K562 (cell line): Measurements from ENCODE around the gene ZMIZ1. TPM values are rescaled to one million over a fixed set of nuclear protein-coding genes. Genes with fewer than 3 reads are reported as not detected.

ENCODE experiments used
- CBX5 ChIP-seq: IDR thresholded peaks from 2 replicates; pipeline ENCODE4 v1.6.1; 2014; ENCODE audit warnings: low read depth, borderline replicate concordance
- DPF2 ChIP-seq: fragments of 450-650 bp; IDR thresholded peaks from 2 replicates; pipeline ENCODE4 v1.6.1; 2016
- ELF2 ChIP-seq: fragments of 250-450 bp; sonication (Bioruptor Pico); IDR thresholded peaks from 2 replicates; pipeline ENCODE4 v1.5.0; 2021; ENCODE audit warnings: mild to moderate bottlenecking
- ERF ChIP-seq: fragments of 450-650 bp; formaldehyde crosslinking; IDR thresholded peaks from 2 replicates; pipeline ENCODE4 v1.4.0; 2020; ENCODE audit warnings: mild to moderate bottlenecking, mixed read lengths
- FOXA1 ChIP-seq: fragments of 450-650 bp; IDR thresholded peaks from 2 replicates; pipeline ENCODE4 v1.6.1; 2016; ENCODE audit warnings: mild to moderate bottlenecking, borderline replicate concordance
- POLR2H ChIP-seq: IDR thresholded peaks from 2 replicates; pipeline ENCODE4 v1.6.1; 2016; ENCODE audit warnings: missing genetic modification characterization, low read depth, mild to moderate bottlenecking, control low read depth, missing compliant biosample characterization, moderate library complexity
- RFX7 ChIP-seq: fragments of 250-450 bp; sonication (Bioruptor Pico); IDR thresholded peaks from 2 replicates; pipeline ENCODE4 v1.5.1; 2021; ENCODE audit warnings: mild to moderate bottlenecking
- TEAD2 ChIP-seq: fragments of 450-650 bp; IDR thresholded peaks from 2 replicates; pipeline ENCODE4 v1.6.1; 2016; ENCODE audit warnings: missing genetic modification characterization, control low read depth, missing compliant biosample characterization
- polyA plus RNA-seq, 8 experiments: library from polyadenylated mRNA; depleted of rRNA in 4 of 8; stranded (reverse) in 5 of 8; unstranded in 3 of 8; fragments of >200 nt; fragmentation: Nextera tagmentation in 2 of 8; fragmentation: Illumina TruSeq in 1 of 8; extraction: Ambion mirVana in 2 of 8; extraction: Trizol in 1 of 8; gene quantifications; 2 replicates each; pipeline versions ENCODE4 v1.2.1 to v1.2.3, GENCODE V29; 2011 to 2014; ENCODE audit warnings: inconsistent platforms in 1 of 8, missing spikeins in 1 of 8
- total RNA-seq, 7 experiments: library from RNA; depleted of rRNA in 6 of 7; stranded (reverse); fragments of >200 nt in 6 of 7; fragmentation: Illumina TruSeq in 2 of 7; extraction: Trizol in 2 of 7; gene quantifications; 2 replicates each; pipeline versions ENCODE4 v1.2.1 to v1.2.3, GENCODE V29; 2011 to 2021; ENCODE audit warnings: low replicate concordance in 1 of 7
- TF ChIP-seq, protein P1 (sequence below), 2 experiments: fragments of 450-650 bp; formaldehyde crosslinking in 1 of 2; IDR thresholded peaks; 2 replicates each; pipeline versions ENCODE4 v1.4.0 to v1.6.1; 2014 to 2020; ENCODE audit warnings: mild to moderate bottlenecking in 2 of 2, borderline replicate concordance in 1 of 2, low read depth in 1 of 2
- TF ChIP-seq, protein P2 (sequence below): fragments of 250-450 bp; sonication (Bioruptor Pico); IDR thresholded peaks from 2 replicates; pipeline ENCODE4 v1.5.1; 2021; ENCODE audit warnings: mild to moderate bottlenecking
- TF ChIP-seq, protein P3 (sequence below): sonication (generic); formaldehyde crosslinking; IDR thresholded peaks from 2 replicates; pipeline ENCODE4 v1.8.0; 2023; ENCODE audit warnings: mild to moderate bottlenecking, missing genetic modification reagents
- TF ChIP-seq, protein P4 (sequence below): sonication (generic); formaldehyde crosslinking; IDR thresholded peaks from 2 replicates; pipeline ENCODE4 v1.8.0; 2022; ENCODE audit warnings: mild to moderate bottlenecking, missing genetic modification reagents

ZMIZ1 gene
- total and polyA plus RNA-seq, 9 of the 15 experiments (the other 6 are each of a cell fraction or from before 2014, with no cell fraction given): 1.0 to 37.3 (median 4.3) TPM

DNA sequence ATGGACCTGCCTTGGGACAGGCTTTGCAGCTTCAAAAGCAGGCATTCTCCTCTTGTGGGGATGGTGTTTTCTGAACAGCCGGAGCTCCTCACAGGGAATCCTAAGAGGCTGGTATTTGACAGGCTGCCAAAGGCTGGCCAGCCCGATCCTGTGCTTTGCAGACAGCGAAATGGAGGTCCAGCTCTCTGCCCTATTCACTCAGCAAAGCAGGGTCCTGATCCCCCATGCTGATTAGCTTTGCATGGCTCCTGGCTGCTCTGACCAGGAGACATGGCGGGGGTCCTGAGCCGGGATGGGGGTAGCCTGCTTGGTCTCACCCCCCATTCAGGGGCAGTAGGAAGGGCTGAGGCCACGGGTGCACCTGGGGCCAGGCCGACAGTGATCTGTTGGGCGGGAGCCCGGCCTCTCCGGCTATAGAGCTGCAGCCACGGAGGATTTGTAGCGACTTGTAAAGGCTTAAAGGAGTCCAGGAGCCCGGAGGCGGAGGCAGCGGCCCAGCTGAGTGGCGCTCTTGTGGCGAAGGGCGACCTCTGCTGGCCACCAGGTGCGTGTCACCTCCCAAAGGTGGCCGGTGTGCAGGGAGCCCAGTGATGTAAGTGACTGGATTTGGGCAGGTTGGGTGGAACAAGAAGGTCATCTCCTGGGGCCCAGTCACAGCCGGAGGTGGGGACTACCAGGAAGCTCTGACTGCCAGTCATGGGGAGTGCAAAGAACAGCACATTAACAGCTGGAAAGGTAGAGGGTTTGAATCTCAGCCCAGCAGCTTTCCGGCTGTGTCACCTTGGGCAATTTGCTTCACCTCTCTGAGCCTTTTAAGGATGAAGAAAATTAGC lies 126.5 kb downstream of the ZMIZ1 start (continued):
- TF ChIP-seq, protein P1, sequence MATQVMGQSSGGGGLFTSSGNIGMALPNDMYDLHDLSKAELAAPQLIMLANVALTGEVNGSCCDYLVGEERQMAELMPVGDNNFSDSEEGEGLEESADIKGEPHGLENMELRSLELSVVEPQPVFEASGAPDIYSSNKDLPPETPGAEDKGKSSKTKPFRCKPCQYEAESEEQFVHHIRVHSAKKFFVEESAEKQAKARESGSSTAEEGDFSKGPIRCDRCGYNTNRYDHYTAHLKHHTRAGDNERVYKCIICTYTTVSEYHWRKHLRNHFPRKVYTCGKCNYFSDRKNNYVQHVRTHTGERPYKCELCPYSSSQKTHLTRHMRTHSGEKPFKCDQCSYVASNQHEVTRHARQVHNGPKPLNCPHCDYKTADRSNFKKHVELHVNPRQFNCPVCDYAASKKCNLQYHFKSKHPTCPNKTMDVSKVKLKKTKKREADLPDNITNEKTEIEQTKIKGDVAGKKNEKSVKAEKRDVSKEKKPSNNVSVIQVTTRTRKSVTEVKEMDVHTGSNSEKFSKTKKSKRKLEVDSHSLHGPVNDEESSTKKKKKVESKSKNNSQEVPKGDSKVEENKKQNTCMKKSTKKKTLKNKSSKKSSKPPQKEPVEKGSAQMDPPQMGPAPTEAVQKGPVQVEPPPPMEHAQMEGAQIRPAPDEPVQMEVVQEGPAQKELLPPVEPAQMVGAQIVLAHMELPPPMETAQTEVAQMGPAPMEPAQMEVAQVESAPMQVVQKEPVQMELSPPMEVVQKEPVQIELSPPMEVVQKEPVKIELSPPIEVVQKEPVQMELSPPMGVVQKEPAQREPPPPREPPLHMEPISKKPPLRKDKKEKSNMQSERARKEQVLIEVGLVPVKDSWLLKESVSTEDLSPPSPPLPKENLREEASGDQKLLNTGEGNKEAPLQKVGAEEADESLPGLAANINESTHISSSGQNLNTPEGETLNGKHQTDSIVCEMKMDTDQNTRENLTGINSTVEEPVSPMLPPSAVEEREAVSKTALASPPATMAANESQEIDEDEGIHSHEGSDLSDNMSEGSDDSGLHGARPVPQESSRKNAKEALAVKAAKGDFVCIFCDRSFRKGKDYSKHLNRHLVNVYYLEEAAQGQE (IDR thresholded peaks at IDR 0.05; ENCODE audit: borderline replicate concordance): peak; percentile 95
- TF ChIP-seq, protein P1 (CRISPR knock-in tag; IDR thresholded peaks at IDR 0.05; ENCODE audit: low read depth): no peak
- TF ChIP-seq FOXA1 (no peak), RFX7 (CRISPR knock-in tag) (no peak), POLR2H (tag) (no peak), TEAD2 (no peak), ELF2 (CRISPR knock-in tag) (peak; percentile 44; the same call in 1 of the 2 replicates), DPF2 (0 out of 2 replicates have a peak, but pooled peaks have one; percentile 20), CBX5 (no peak), ERF (CRISPR knock-in tag) (no peak)
- TF ChIP-seq, protein P2, sequence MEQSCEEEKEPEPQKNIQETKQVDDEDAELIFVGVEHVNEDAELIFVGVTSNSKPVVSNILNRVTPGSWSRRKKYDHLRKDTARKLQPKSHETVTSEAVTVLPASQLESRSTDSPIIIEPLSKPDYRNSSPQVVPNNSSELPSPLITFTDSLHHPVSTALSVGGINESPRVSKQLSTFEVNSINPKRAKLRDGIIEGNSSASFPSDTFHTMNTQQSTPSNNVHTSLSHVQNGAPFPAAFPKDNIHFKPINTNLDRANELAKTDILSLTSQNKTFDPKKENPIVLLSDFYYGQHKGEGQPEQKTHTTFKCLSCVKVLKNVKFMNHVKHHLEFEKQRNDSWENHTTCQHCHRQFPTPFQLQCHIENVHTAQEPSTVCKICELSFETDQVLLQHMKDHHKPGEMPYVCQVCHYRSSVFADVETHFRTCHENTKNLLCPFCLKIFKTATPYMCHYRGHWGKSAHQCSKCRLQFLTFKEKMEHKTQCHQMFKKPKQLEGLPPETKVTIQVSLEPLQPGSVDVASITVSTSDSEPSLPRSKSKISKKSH (CRISPR knock-in tag): no peak
- TF ChIP-seq, protein P3, sequence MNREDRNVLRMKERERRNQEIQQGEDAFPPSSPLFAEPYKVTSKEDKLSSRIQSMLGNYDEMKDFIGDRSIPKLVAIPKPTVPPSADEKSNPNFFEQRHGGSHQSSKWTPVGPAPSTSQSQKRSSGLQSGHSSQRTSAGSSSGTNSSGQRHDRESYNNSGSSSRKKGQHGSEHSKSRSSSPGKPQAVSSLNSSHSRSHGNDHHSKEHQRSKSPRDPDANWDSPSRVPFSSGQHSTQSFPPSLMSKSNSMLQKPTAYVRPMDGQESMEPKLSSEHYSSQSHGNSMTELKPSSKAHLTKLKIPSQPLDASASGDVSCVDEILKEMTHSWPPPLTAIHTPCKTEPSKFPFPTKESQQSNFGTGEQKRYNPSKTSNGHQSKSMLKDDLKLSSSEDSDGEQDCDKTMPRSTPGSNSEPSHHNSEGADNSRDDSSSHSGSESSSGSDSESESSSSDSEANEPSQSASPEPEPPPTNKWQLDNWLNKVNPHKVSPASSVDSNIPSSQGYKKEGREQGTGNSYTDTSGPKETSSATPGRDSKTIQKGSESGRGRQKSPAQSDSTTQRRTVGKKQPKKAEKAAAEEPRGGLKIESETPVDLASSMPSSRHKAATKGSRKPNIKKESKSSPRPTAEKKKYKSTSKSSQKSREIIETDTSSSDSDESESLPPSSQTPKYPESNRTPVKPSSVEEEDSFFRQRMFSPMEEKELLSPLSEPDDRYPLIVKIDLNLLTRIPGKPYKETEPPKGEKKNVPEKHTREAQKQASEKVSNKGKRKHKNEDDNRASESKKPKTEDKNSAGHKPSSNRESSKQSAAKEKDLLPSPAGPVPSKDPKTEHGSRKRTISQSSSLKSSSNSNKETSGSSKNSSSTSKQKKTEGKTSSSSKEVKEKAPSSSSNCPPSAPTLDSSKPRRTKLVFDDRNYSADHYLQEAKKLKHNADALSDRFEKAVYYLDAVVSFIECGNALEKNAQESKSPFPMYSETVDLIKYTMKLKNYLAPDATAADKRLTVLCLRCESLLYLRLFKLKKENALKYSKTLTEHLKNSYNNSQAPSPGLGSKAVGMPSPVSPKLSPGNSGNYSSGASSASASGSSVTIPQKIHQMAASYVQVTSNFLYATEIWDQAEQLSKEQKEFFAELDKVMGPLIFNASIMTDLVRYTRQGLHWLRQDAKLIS: peak; percentile 73; the same call in 1 of the 2 replicates
- TF ChIP-seq, protein P4, sequence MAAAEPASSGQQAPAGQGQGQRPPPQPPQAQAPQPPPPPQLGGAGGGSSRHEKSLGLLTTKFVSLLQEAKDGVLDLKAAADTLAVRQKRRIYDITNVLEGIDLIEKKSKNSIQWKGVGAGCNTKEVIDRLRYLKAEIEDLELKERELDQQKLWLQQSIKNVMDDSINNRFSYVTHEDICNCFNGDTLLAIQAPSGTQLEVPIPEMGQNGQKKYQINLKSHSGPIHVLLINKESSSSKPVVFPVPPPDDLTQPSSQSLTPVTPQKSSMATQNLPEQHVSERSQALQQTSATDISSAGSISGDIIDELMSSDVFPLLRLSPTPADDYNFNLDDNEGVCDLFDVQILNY (CRISPR knock-in tag): no peak
